ENCODE results near the gene ZNF891. TPM values are rescaled to one million over a fixed set of nuclear protein-coding genes. Genes with fewer than 3 reads are reported as not detected.

Gene ZNF891
- total and polyA plus RNA-seq, 2 donors (not counting 1 experiment from before 2014, with no cell fraction given), result 0.52 to 1.2 TPM

- Histone ChIP-seq H3K9me3 (ENCODE audit: control insufficient read depth, insufficient read depth, low read depth, low read length) (peaks cover 1% of the 10 kb centered on the region), H3K36me3 (ENCODE audit: control insufficient read depth, insufficient read depth, low read length) (peaks cover 8% of the 10 kb centered on the region), H4K20me1 (ENCODE audit: control insufficient read depth, extremely low read depth, insufficient read depth, low read length) (no peaks in the 10 kb centered on the region), H3K4me2 (ENCODE audit: extremely low read depth, insufficient read depth, low read length) (no peak overlapping the region), H2AFZ (ENCODE audit: low read length) (no peak overlapping the region), H3K27ac (ENCODE audit: insufficient read depth, low read length) (no peak overlapping the region), H3K27me3 (ENCODE audit: control insufficient read depth, insufficient read depth, low read length) (no peaks in the 10 kb centered on the region), H3K9ac (ENCODE audit: insufficient read depth, low read length) (no peak overlapping the region), H3K4me3 (replicated peaks in 1 of 4; ENCODE audit: control extremely low read depth in 1 of 4, insufficient read depth in 1 of 4, low read depth in 3 of 4, low read length in 4 of 4) (no peak overlapping the region), H3K4me1 (ENCODE audit: control insufficient read depth, extremely low read depth, insufficient read depth, low read length) (no peaks in the 10 kb centered on the region), H3K79me2 (ENCODE audit: control insufficient read depth, insufficient read depth, low read length) (peaks cover 5% of the 10 kb centered on the region)
- no peak for DNase-seq (ENCODE audit: low read depth in 2 of 2)
- TF ChIP-seq EZH2 (IDR thresholded peaks at IDR 0.05; ENCODE audit: low read length, missing control alignments), result no peak
- TF ChIP-seq CTCF (conservative IDR thresholded peaks at IDR 0.05 in 1 of 2, IDR thresholded peaks at IDR 0.05 in 1 of 2; ENCODE audit: low read depth in 1 of 2, low read length in 2 of 2), result no peak
Measured at GRCh38 chr12:133083345-133083744, 46.7 kb downstream of the ZNF891 start.

- no peaks in the 10 kb centered on the region for H4K20me1 ChIP-seq (ENCODE audit: control insufficient read depth, extremely low read depth, insufficient read depth, low read length)
- peaks cover 1% of the 10 kb centered on the region for H3K9me3 ChIP-seq (ENCODE audit: control insufficient read depth, insufficient read depth, low read depth, low read length)
- H2AFZ ChIP-seq (ENCODE audit: low read length), result peak overlapping the region; percentile 65
- H3K9ac ChIP-seq (ENCODE audit: insufficient read depth, low read length), result peak overlapping the region; percentile 90
- peaks cover 8% of the 10 kb centered on the region for H3K36me3 ChIP-seq (ENCODE audit: control insufficient read depth, insufficient read depth, low read length)
- H3K27ac ChIP-seq (ENCODE audit: insufficient read depth, low read length), result peak overlapping the region; percentile 84
- peak overlapping the region; percentile 76 for H3K4me2 ChIP-seq (ENCODE audit: extremely low read depth, insufficient read depth, low read length)
- peak overlapping the region; percentile 59 to 88 (median 72) for H3K4me3 ChIP-seq (replicated peaks in 1 of 4; ENCODE audit: control extremely low read depth in 1 of 4, insufficient read depth in 1 of 4, low read depth in 3 of 4, low read length in 4 of 4)
- H3K27me3 ChIP-seq (ENCODE audit: control insufficient read depth, insufficient read depth, low read length), result no peaks in the 10 kb centered on the region
- peaks cover 5% of the 10 kb centered on the region for H3K79me2 ChIP-seq (ENCODE audit: control insufficient read depth, insufficient read depth, low read length)
- H3K4me1 ChIP-seq (ENCODE audit: control insufficient read depth, extremely low read depth, insufficient read depth, low read length), result no peaks in the 10 kb centered on the region
- TF ChIP-seq EZH2 (IDR thresholded peaks at IDR 0.05; ENCODE audit: low read length, missing control alignments), result no peak
- TF ChIP-seq CTCF (conservative IDR thresholded peaks at IDR 0.05 in 1 of 2, IDR thresholded peaks at IDR 0.05 in 1 of 2; ENCODE audit: low read depth in 1 of 2, low read length in 2 of 2), result no peak
- DNase-seq (ENCODE audit: low read depth in 2 of 2), result no peak
Measured at GRCh38 chr12:133081159-133081780, 48.8 kb downstream of the ZNF891 start.

GRCh38 chr12:133080368-133081158 lies 49.5 kb downstream of the ZNF891 start, which contains the start of gene ZNF140:
TSS of gene ZNF140 (plus strand) at chr12:133080923. CDS start at chr12:133081321, 398 bp downstream.
- DNase-seq (ENCODE audit: low read depth in 2 of 2), result peak; percentile 98 to 99
- H2AFZ ChIP-seq (ENCODE audit: low read length), result peak within 1 kb of the TSS; percentile 87
- no peaks in the 10 kb centered on the region for H3K9me3 ChIP-seq (ENCODE audit: control insufficient read depth, insufficient read depth, low read depth, low read length)
- peak within 1 kb of the TSS; percentile 90 for H3K9ac ChIP-seq (ENCODE audit: insufficient read depth, low read length)
- peaks cover 5% of the 10 kb centered on the region for H3K79me2 ChIP-seq (ENCODE audit: control insufficient read depth, insufficient read depth, low read length)
- H3K4me2 ChIP-seq (ENCODE audit: extremely low read depth, insufficient read depth, low read length), result peak within 1 kb of the TSS; percentile 83
- no peaks in the 10 kb centered on the region for H3K27me3 ChIP-seq (ENCODE audit: control insufficient read depth, insufficient read depth, low read length)
- peaks cover 6% of the 10 kb centered on the region for H3K36me3 ChIP-seq (ENCODE audit: control insufficient read depth, insufficient read depth, low read length)
- H3K4me3 ChIP-seq (replicated peaks in 1 of 4; ENCODE audit: control extremely low read depth in 1 of 4, insufficient read depth in 1 of 4, low read depth in 3 of 4, low read length in 4 of 4), result peak within 1 kb of the TSS; percentile 59 to 88 (median 72)
- no peaks in the 10 kb centered on the region for H3K4me1 ChIP-seq (ENCODE audit: control insufficient read depth, extremely low read depth, insufficient read depth, low read length)
- TF ChIP-seq CTCF (conservative IDR thresholded peaks at IDR 0.05 in 1 of 2, IDR thresholded peaks at IDR 0.05 in 1 of 2; ENCODE audit: low read depth in 1 of 2, low read length in 2 of 2) (peak in 1 of 2 donors; percentile 23), EZH2 (IDR thresholded peaks at IDR 0.05; ENCODE audit: low read length, missing control alignments) (no peak)
- H4K20me1 ChIP-seq (ENCODE audit: control insufficient read depth, extremely low read depth, insufficient read depth, low read length), result no peaks in the 10 kb centered on the region
- H3K27ac ChIP-seq (ENCODE audit: insufficient read depth, low read length), result peak within 1 kb of the TSS; percentile 84

Measured in fibroblast of lung (primary cell).